Stimulated activated CD4-positive, alpha-beta T cell treated with anti-CD3 and anti-CD28 coated beads, Interleukin-2, amount 100 ng/mL, for 4 hours (primary cell): Measurements from ENCODE around the gene FBXW9.
A peak's percentile ranks its signal among the peaks of the same experiment; 100 is the strongest.
"Not testable (repeated sequence)": the region's sequence is repeated elsewhere in the genome, so short reads cannot be mapped to it uniquely, and the experiment has no call there.

ENCODE experiments used
- DNase-seq: peaks from one replicate; pipeline ENCODE4 v3.0.0-alpha.2; 2020; ENCODE audit warnings: low read depth

FBXW9 gene

GRCh38 chr19:12715102-12715501 lies 18.7 kb upstream of the FBXW9 start:
- DNase-seq = no peak

DNA sequence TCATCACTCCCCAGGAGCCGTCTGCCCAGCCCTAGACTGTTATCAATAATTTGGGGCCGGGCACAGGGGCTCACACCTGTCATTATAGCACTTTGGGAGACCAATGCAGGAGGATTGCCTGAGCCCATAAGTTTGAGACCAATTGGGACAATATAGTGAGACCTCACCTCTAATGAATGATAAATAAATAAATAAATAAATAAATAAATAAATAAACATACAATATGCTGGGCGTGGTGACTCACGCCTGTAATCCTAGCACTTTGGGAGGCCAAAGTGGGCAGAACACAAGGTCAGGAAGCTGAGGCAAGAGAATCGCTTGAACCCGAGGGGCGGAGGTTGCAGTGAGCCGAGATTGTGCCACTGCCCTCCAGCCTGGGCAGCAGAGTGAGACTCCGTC lies 16.9 kb upstream of the FBXW9 start:
- DNase-seq = not testable (repeated sequence)

DNA sequence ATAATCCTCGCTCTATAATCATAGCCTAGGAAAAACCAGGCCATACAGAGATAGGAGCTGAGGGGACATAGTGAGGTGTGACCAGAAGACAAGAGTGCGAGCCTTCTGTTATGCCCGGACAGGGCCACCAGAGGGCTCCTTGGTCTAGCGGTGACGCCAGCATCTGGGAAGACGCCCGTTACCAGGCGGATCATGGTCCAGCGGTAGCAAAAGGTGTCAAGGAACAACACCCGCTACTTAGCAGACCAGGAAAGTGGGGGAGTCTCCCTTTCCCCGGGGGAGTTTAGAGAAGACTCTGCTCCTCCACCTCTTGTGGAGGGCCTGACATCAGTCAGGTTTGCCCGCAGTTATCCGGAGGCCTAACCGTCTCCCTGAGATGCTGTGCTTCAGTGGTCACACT lies 15.6 kb upstream of the FBXW9 start:
- not testable (repeated sequence) for DNase-seq

DNA sequence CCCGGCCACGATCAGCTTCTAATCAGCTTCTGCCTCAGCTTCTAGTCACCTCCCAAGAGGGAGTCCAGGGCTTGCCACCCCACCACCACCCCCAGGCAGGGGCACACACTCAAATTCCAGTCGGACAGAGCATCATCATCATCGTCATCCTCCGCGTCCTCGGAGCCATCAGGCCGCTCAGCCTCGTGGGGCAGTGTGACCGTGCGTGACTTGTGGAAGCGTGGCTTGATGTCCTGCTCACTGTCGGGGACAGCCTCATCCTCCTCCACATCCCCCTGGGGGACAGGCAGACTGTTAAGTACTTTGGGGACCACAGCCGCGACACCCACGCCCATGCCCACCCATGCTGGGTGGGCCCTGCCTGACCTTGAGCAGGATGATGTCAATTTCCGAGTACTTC lies 14.8 kb upstream of the FBXW9 start:
- DNase-seq = no peak

GRCh38 chr19:12708641-12709040 lies 12.2 kb upstream of the FBXW9 start:
- DNase-seq = no peak

GRCh38 chr19:12706332-12706718 lies 9.9 kb upstream of the FBXW9 start:
- no peak for DNase-seq

DNA sequence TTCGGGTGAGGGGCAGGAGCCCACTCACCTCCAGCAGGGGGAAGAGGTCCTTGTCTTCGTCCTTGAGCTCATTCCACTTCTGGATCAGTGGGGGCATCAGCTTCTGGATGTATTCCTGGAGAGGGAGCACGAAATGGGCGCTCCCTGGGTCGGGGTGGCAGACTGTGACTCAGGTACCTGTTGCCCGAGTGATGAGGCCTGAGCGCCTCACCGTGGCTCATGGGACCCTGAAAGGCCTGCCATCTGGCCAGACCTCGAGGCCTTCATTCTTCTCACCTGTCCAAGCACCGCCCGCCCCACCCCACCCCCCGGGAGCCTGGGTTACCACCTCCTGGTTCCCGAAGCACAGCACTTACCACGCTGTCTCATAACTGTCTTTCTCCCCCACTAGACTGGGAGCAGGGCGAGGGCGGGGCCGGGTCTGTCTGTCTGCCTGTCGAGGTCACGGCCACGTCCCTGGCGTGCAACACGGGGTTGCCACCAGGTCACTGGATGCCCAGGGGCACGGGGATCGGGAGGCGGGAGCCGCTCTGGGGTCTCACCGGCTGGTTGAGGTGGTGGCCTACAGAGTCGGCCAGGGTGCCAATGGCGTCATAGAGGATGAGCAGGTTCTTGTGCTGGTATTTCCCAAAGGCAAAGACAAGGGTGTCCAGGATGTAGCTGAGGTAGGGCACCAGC lies 9.4 kb upstream of the FBXW9 start:
- DNase-seq = no peak

GRCh38 chr19:12705169-12705568 lies 8.7 kb upstream of the FBXW9 start:
- DNase-seq = no peak

DNA sequence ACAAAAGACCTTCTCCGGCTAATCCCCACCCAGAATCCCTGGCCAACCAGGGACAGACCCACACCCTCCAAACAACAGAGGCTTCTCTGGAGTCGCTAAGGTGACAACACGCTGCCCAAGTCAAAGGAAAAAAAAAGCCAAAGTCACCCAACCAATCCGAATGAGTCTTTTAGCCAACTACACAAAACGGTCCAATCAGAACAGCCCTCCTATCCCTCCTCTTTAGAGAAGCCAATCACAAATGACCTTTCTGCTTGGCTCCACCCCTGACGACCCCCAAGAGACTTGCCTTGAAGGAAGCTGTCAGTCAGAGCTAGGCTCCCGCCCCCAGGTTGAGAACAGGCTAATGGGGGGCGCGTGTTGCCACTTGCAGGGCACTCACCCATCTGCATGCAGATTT lies 6.6 kb upstream of the FBXW9 start:
- no peak for DNase-seq

DNA sequence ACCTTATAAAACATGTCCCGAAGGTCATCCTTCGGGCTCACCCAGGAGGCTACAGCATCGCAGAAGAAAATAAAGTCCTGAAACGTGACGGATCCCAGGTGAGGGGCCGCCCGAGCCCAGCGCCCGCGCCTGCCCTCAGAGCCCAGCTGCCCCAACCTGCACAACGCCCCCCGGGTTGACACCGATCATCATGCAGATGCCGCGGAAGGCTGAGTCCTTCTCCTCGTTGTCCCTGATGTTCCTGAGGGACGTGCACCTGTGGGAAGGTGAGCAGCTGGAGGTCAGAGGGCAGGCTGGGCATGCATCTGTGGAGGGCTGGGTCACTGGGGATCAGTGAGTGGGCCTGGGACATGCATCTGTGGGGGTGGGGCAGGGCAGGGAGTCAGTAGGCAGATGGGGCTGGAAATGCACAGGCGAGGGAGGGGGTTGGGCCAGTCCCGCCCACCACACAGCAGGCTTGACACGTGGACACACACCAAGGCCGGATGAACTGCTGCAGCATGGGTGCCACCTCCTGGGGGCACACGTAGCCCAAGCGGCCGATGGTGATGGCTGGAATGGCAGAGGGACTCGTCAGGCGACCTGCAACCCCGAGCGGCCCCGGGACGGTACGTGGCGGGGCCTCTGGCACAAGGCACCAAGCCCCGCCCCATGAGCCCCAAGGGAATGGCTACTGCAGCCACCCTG lies 5.3 kb upstream of the FBXW9 start:
- DNase-seq = no peak

DNA sequence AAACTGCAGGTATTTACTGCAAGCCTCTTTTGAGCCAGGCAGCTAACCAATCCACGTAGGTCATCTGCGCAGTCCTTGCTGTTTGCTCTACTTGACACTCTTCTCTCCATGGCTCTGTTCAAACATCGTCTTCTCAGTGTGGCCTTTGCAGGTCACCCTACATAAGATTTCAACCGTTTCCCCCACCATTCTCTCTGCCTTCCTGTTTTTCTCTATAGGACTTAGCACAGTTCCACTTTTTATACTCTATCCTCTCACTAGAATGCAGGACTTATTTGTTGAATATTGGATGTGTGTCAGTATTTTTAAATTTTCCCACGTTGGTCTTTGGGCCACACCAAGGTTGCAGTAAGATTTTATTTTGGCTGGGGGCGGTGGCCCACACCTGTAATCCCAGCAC lies 1.7 kb upstream of the FBXW9 start:
- no peak for DNase-seq

GRCh38 chr19:12697425-12697824 lies 994 bp upstream of the FBXW9 start:
- not testable (repeated sequence) for DNase-seq

DNA sequence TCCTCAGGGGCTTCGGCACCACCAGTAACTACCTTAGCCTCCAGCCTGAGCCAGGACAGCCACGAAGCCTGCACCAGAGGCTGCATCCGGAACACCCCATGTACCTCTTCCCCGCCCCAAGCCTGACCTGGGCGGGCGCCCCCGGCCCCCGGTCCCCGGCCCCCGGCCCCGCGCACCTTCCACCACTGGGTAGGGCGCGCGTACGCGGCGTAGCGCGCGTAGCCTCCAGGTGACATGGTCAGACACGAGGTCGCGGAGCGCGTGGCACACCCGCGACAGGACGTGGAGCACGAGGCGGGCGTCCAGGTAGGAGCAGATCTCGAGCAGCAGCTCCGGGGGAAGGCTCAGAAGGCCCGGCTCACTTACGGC lies 450 bp downstream of the FBXW9 start:
- DNase-seq = no peak

DNA sequence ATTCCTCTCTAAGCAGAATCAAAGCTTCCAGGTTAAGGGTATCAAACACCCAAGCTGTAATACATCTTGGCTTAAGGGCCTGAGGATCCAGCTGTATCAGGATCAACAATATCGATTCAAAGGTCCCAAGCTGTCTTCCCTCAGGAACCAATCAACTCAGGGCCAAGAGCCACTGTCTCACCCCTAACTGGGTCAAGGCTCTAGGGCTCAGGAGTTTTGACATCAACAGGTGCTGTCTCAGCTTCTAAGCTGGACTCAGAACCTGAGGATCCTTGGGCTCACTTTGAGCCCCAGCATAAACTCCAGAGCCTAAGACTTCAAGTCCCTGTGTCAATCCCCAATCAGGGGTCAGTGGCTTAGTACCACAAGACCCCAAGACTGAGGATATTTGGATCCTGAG lies 917 bp downstream of the FBXW9 start:
- DNase-seq = no peak

GRCh38 chr19:12695096-12695495 lies 1.3 kb downstream of the FBXW9 start:
- DNase-seq = no peak

DNA sequence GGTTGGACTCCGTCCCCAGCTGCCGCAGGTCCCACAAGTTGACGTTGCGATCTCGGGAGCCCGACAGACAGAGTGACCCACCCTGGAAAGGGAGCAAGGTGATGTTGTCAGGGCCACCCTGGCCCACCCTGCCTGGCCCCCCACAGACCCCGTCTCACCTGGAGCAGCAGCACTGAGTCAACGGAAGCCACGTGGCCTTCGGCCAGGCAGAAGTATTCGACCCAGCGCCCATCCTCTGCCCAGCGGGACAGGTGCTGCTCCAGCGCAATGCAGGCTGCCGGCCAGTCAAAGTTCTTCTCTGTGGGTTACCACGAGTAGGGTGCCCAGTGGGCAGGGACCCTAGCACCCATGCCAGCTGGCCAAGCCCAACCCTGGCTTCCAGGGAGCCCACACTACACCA lies 1.8 kb downstream of the FBXW9 start:
- DNase-seq = no peak

DNA sequence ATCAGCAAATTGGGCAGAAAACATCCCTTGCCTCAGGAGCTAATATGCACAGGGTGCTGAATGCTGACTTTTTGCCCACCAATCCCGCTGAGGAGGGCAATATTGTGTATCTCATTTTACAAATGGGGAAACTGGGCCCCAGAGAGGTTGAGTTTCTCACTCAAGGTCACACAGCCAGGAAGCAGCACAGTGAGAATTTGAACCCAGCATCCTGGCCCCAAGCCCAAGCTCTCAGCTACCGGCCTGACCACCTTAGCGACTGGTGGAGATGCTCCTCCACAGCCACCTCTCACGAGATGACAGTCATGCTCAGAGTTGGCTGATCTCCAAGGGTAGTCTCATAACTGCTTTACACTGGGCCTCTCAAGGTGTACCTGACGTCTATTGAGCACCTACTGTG lies 3.5 kb downstream of the FBXW9 start:
- DNase-seq = no peak

GRCh38 chr19:12689581-12690216 lies 6.7 kb downstream of the FBXW9 start:
- DNase-seq = no peak

- no peak for DNase-seq
Observed at GRCh38 chr19:12689012-12689411, 7.4 kb downstream of the FBXW9 start.

- DNase-seq = no peak
Observed at GRCh38 chr19:12687496-12688196, 8.8 kb downstream of the FBXW9 start, which contains the start of gene GNG14. GNG14 (plus strand) TSS chr19:12687998; CDS start chr19:12688049, 51 bp downstream.

DNA sequence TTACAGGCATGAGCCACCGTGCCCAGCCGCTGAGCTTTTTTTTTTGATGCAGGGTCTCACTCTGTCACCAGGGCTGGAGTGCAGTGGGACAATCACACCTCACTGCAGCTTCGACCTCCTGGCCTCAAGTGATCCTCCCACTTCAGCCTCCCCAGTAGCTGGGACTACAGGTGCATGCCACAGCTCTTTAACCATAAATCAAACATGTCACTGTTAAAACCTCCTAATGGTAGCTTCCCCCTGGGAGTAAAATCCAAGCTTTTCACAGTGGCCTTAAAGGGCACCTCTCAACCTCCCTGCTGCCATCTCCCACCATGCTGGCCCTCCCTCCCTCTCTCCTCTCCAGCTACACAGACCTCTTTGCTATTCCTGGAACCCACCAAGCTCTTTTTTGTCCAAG lies 10.6 kb downstream of the FBXW9 start:
- no peak for DNase-seq

DNA sequence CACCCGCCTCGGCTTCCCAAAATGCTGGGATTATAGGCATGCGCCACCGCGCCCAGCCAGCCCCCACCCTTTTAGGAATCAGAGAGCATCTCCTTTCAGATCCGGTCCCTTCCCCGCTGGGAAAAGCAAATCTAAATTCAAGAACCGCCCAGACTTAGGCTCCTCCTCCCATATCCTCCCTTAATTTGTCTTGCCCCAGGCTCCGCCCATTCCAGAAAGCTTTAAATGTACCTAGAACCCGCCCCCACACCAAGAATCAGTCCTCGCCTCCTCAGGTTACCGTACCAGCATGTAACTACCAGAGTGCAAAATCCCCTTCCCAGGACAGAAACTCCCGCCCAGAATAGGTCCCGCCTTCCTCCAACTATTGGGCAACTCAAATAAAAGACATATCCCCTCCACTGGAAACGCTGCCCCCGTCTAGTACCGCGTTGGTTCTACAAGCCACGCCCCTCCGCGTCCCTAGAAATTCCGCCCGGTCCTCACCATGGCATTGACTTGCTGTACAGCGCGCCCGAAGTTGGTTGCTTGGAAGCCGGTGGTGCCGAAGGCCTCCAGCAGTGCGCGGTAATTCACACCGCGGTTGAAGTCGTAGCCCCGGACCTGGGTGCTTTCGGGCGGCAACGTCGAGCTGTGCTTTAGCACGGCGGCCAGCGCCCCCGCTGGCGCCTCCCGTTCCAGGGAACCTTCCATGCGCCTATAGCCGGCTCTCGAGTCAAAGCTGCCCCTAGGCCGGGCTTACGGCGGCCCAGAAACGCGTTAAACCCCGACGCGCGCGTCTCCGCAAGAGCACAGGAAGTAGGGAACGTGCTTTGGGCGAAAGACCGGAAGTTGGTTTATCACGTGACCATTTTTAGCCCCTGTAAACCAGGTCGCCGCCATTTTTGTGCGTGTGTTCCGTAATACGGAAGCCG lies 15.1 kb downstream of the FBXW9 start, which contains the start of gene DHPS:
DHPS (minus strand) TSS at position 807 of the 914 bp plus-strand sequence; CDS start at position 693, 114 bp downstream.
- peak; percentile 89 for DNase-seq
